Mesodermal cell (in vitro differentiated cells): ENCODE results near the gene HS3ST4.

Experiments
- H3K27ac ChIP-seq: 2 replicates; pipeline ENCODE4 v1.7.0; 2013; ENCODE audit warnings: mild to moderate bottlenecking, low read depth, low read length, moderate library complexity; ENCODE audit not compliant: severe bottlenecking
- H3K36me3 ChIP-seq: 2 replicates; pipeline ENCODE4 v1.7.1; 2013; ENCODE audit warnings: mild to moderate bottlenecking, low read length, moderate library complexity; ENCODE audit not compliant: control insufficient read depth, insufficient read depth
- H3K4me1 ChIP-seq: one replicate; pipeline ENCODE4 v1.7.1; 2013; ENCODE audit warnings: mild to moderate bottlenecking, low read length; ENCODE audit not compliant: insufficient read depth, control insufficient read depth, poor library complexity, severe bottlenecking
- H3K4me3 ChIP-seq: 2 replicates; pipeline ENCODE4 v1.7.0; 2013; ENCODE audit warnings: low read length, control low read depth, mild to moderate bottlenecking; ENCODE audit not compliant: insufficient read depth, poor library complexity, severe bottlenecking; ENCODE audit errors: extremely low read depth
- H3K9me3 ChIP-seq: 2 replicates; pipeline ENCODE4 v1.7.1; 2013; ENCODE audit warnings: mild to moderate bottlenecking, low read length, moderate library complexity; ENCODE audit not compliant: control insufficient read depth
- WGBS, 2 experiments: methylation state at CpG; one replicate each; pipeline ENCODE4 v1.1.5; 2013; ENCODE audit warnings: missing lambda C conversion rate in 2 of 2; ENCODE audit not compliant: insufficient coverage in 2 of 2; 5-methylcytosine and 5-hydroxymethylcytosine counted together

Gene HS3ST4

GRCh38 chr16:26178298-26178697, 486.5 kb downstream of the HS3ST4 start:
- 78 to 90% methylated on average over 2 of the region's 6 CpGs for WGBS, 2 experiments
- H3K4me3 ChIP-seq: no peak overlapping the region
- no peaks in the 10 kb centered on the region for H3K36me3 ChIP-seq
- no peaks in the 10 kb centered on the region for H3K4me1 ChIP-seq
- H3K27ac ChIP-seq: no peak overlapping the region
- H3K9me3 ChIP-seq: peaks cover 8% of the 10 kb centered on the region

GRCh38 chr16:26186091-26186615, 494.4 kb downstream of the HS3ST4 start:
- WGBS, 2 experiments: 73 to 86% methylated on average over 1 of the region's 1 CpG
- Histone ChIP-seq H3K36me3 (no peaks in the 10 kb centered on the region), H3K4me3 (no peak overlapping the region), H3K27ac (no peak overlapping the region), H3K4me1 (no peaks in the 10 kb centered on the region), H3K9me3 (peaks cover 3% of the 10 kb centered on the region)
